IMR-90 (cell line): ENCODE data around the gene GFAP. TPM values are rescaled to one million over a fixed set of nuclear protein-coding genes. Genes with fewer than 3 reads are reported as not detected.

Experiments used
- ATAC-seq: fragments of 200-7000 bp; cut with Tn5 transposase; 2 replicates; pipeline ENCODE4 v1.9.1; 2020; ENCODE audit warnings: low read depth, mild to moderate bottlenecking, moderate library complexity
- BruUV-seq: library from RNA; stranded (reverse); fragments of 400-500 nt; replicated peaks from 2 replicates; lab custom pipeline; 2021; lab: Mats Ljungman, UMichigan
- CTCF ChIA-PET: fragments of 300-600 bp; formaldehyde crosslinking; extraction: SDS; loops from one replicate; lab custom pipeline; 2021; ENCODE audit warnings: antibody characterized with exemption; lab: Yijun Ruan, JAX
- POLR2A ChIA-PET: fragments of 300-600 bp; sonication (Branson Sonifier 250); formaldehyde crosslinking; loops from one replicate; lab custom pipeline; 2022; ENCODE audit warnings: antibody characterized with exemption; ENCODE audit not compliant: unreplicated experiment; lab: Charles Lee
- DNase-seq: peaks from one replicate; pipeline ENCODE4 v3.0.0; 2013
- H2AFZ ChIP-seq: replicated peaks from 2 replicates; pipeline ENCODE3; 2013; ENCODE audit warnings: low read length, mild to moderate bottlenecking; ENCODE audit not compliant: poor library complexity
- H2AK5ac ChIP-seq: 2 replicates; pipeline ENCODE4 v1.6.1; 2013; ENCODE audit warnings: low read depth, low read length, inconsistent platforms
- H2AK9ac ChIP-seq: replicated peaks from 2 replicates; pipeline ENCODE3; 2013; ENCODE audit warnings: mild to moderate bottlenecking, low read depth, low read length, moderate library complexity; ENCODE audit not compliant: poor library complexity
- H2BK120ac ChIP-seq: 2 replicates; pipeline ENCODE4 v1.6.1; 2013; ENCODE audit warnings: low read depth, low read length, inconsistent platforms
- H2BK15ac ChIP-seq: 3 replicates; pipeline ENCODE4 v1.6.1; 2013; ENCODE audit warnings: low read depth, low read length, inconsistent platforms
- H2BK20ac ChIP-seq: 2 replicates; pipeline ENCODE4 v1.6.1; 2013; ENCODE audit warnings: low read depth, mild to moderate bottlenecking, inconsistent platforms, low read length, moderate library complexity
- H2BK5ac ChIP-seq: 2 replicates; pipeline ENCODE4 v1.6.1; 2013; ENCODE audit warnings: mild to moderate bottlenecking, low read depth, low read length, inconsistent platforms; ENCODE audit not compliant: poor library complexity, severe bottlenecking
- H3K14ac ChIP-seq: replicated peaks from 2 replicates; pipeline ENCODE4 v1.6.1; 2013; ENCODE audit warnings: low read depth, low read length, inconsistent platforms
- H3K18ac ChIP-seq: 2 replicates; pipeline ENCODE4 v1.6.1; 2013; ENCODE audit warnings: low read depth, low read length, control low read depth
- H3K23ac ChIP-seq: 2 replicates; pipeline ENCODE4 v1.6.1; 2013; ENCODE audit warnings: low read depth, low read length, inconsistent platforms
- H3K27ac ChIP-seq: 2 replicates; pipeline ENCODE4 v1.5.1; 2013; ENCODE audit warnings: mild to moderate bottlenecking, control low read depth, low read length; ENCODE audit not compliant: insufficient read depth
- H3K27me3 ChIP-seq: 2 replicates; pipeline ENCODE4 v1.6.1; 2013; ENCODE audit warnings: low read length; ENCODE audit not compliant: control insufficient read depth, insufficient read depth
- H3K36me3 ChIP-seq: 2 replicates; pipeline ENCODE4 v1.6.1; 2013; ENCODE audit warnings: low read length, mixed read lengths; ENCODE audit not compliant: control insufficient read depth, insufficient read depth
- H3K4ac ChIP-seq: 2 replicates; pipeline ENCODE4 v1.6.1; 2013; ENCODE audit warnings: low read depth, low read length, inconsistent platforms
- H3K4me1 ChIP-seq: 2 replicates; pipeline ENCODE4 v1.6.1; 2013; ENCODE audit warnings: low read length, mixed read lengths; ENCODE audit not compliant: control insufficient read depth, insufficient read depth
- H3K4me2 ChIP-seq: 2 replicates; pipeline ENCODE4 v1.6.1; 2013; ENCODE audit warnings: low read depth, mild to moderate bottlenecking, control low read depth, low read length, moderate library complexity
- H3K4me3 ChIP-seq: 2 replicates; pipeline ENCODE4 v1.5.1; 2013; ENCODE audit warnings: low read depth, mild to moderate bottlenecking, control low read depth, low read length, moderate library complexity; ENCODE audit not compliant: insufficient read depth
- H3K56ac ChIP-seq: 2 replicates; pipeline ENCODE4 v1.6.1; 2013; ENCODE audit warnings: low read length, inconsistent platforms; ENCODE audit not compliant: insufficient read depth; ENCODE audit errors: extremely low read depth
- H3K79me1 ChIP-seq, 2 experiments: 2 replicates each; pipeline ENCODE4 v1.6.1; 2013; ENCODE audit warnings: low read length in 2 of 2, inconsistent platforms in 1 of 2, low read depth in 1 of 2
- H3K9ac ChIP-seq: 2 replicates; pipeline ENCODE4 v1.6.1; 2013; ENCODE audit warnings: low read depth, low read length, control low read depth
- H3K9me1 ChIP-seq: 2 replicates; pipeline ENCODE4 v1.6.1; 2013; ENCODE audit warnings: low read length, inconsistent platforms; ENCODE audit not compliant: insufficient read depth
- H3K9me3 ChIP-seq: 2 replicates; pipeline ENCODE4 v1.6.1; 2013; ENCODE audit warnings: low read length; ENCODE audit not compliant: control insufficient read depth, insufficient read depth
- H4K20me1 ChIP-seq: 2 replicates; pipeline ENCODE4 v1.6.1; 2013; ENCODE audit warnings: low read length, inconsistent platforms; ENCODE audit not compliant: insufficient read depth
- H4K5ac ChIP-seq: 2 replicates; pipeline ENCODE4 v1.6.1; 2013; ENCODE audit warnings: mild to moderate bottlenecking, low read depth, low read length, control low read depth
- H4K8ac ChIP-seq, 2 experiments: 2 replicates each; pipeline ENCODE4 v1.6.1; 2013; ENCODE audit warnings: low read depth in 2 of 2, low read length in 2 of 2, control low read depth in 1 of 2, inconsistent platforms in 1 of 2
- H4K91ac ChIP-seq: 2 replicates; pipeline ENCODE4 v1.6.1; 2013; ENCODE audit warnings: low read depth, low read length, inconsistent platforms; ENCODE audit not compliant: insufficient read depth
- CHD1 ChIP-seq: IDR thresholded peaks from 2 replicates; pipeline ENCODE4 v1.6.1; 2012; ENCODE audit warnings: low read depth, low read length, improper control_type of control experiment
- NFE2L2 ChIP-seq: fragments of 150-350 bp; IDR thresholded peaks from 2 replicates; pipeline ENCODE4 v1.6.1; 2016; ENCODE audit warnings: low read depth, mild to moderate bottlenecking, low read length
- WGBS, 2 experiments: methylation state at CpG; one replicate each; pipeline versions ENCODE4 v1.1.5 to v1.1.7; 2013; ENCODE audit warnings: missing lambda C conversion rate in 2 of 2; ENCODE audit not compliant: insufficient read length in 1 of 2; ENCODE audit errors: extremely low coverage in 2 of 2; 5-methylcytosine and 5-hydroxymethylcytosine counted together
- dilution Hi-C: fragments of 300-500 bp; cut with HindIII; formaldehyde crosslinking; loops from one replicate; pipeline ENCODE4 v1.14.3; 2018; ENCODE audit warnings: low sequenced_read_pairs; ENCODE audit not compliant: unreplicated experiment
- in situ Hi-C: fragments of 300-500 bp; cut with MboI; formaldehyde crosslinking; loops from 3 replicates; pipeline ENCODE4 v1.14.3; 2019; ENCODE audit warnings: low sequenced_read_pairs, inconsistent platforms, mixed read lengths
- intact Hi-C: fragments of 100-400 bp; cut with micrococcal nuclease; formaldehyde crosslinking; loops from 2 replicates; pipeline ENCODE4 v1.10.0; 2022
- polyA plus RNA-seq, 3 experiments: library from polyadenylated mRNA; depleted of rRNA; stranded (reverse); fragments of >200 nt; gene quantifications; 2 replicates each; pipeline ENCODE4 v1.2.3, GENCODE V29; 2012; ENCODE audit warnings: low replicate concordance in 1 of 3
- total RNA-seq: library from RNA; depleted of rRNA; stranded (reverse); fragments of >200 nt; gene quantifications from 2 replicates; pipeline ENCODE4 v1.2.3, GENCODE V29; 2012

The GFAP gene
- total and polyA plus RNA-seq, 2 of the 4 experiments (the other 2 are of a cell fraction), result 0.18 to 0.19 TPM

GRCh38 chr17:44940317-44940716, 25.0 kb upstream of the GFAP start:
- WGBS, 2 experiments, result 80% methylated on average over 2 of the region's 4 CpGs; no CpG with 5 or more reads in 1 of the 2 experiments
- no peak overlapping the region for H4K91ac ChIP-seq
- TF ChIP-seq CHD1 (no peak), NFE2L2 (peak; percentile 48)
- no peak overlapping the region for H3K9ac ChIP-seq
- no peaks in the 10 kb centered on the region for H3K36me3 ChIP-seq
- H2AK5ac ChIP-seq, result no peak overlapping the region
- no peak overlapping the region for H3K56ac ChIP-seq
- H2BK15ac ChIP-seq, result no peak overlapping the region
- no peak overlapping the region for H3K18ac ChIP-seq
- peaks cover 10% of the 10 kb centered on the region for H3K9me1 ChIP-seq
- ATAC-seq (peak; percentile 61; the same call in 1 of the 2 replicates), DNase-seq (no peak)
- H2BK5ac ChIP-seq, result no peak overlapping the region
- no peaks in the 10 kb centered on the region for H3K9me3 ChIP-seq
- no peak overlapping the region for H3K4ac ChIP-seq
- dilution Hi-C loops (no loop called here), intact Hi-C loops (no loop called here), in situ Hi-C loops (no loop called here)
- CTCF ChIA-PET, result interaction anchor here (0.5 to 0.8 kb wide), 2 partner anchors 10 to 28 kb away, joined by 3 read pairs; partner anchors contain the start of gene C1QL1
- no peak overlapping the region for H2AFZ ChIP-seq
- peak overlapping the region; percentile 26 for H3K4me2 ChIP-seq
- no peak overlapping the region for H2AK9ac ChIP-seq
- H2BK20ac ChIP-seq, result 0 out of 2 replicates have a peak overlapping the region, but pooled peaks have one; percentile 16
- H3K14ac ChIP-seq, result no peak overlapping the region
- H3K4me1 ChIP-seq, result peaks cover 12% of the 10 kb centered on the region
- no peaks in the 10 kb centered on the region for H3K27me3 ChIP-seq
- H4K8ac ChIP-seq, result no peak overlapping the region
- H4K20me1 ChIP-seq, result peaks cover 7% of the 10 kb centered on the region
- BruUV-seq, result no TSS peak
- peaks cover 24 to 45% of the 10 kb centered on the region in 2 experiments for H3K79me1 ChIP-seq
- no peak overlapping the region for H3K4me3 ChIP-seq
- POLR2A ChIA-PET, result interaction anchor here (0.6 kb wide), 1 partner anchor 17 kb away, joined by 3 read pairs; no protein-coding TSS in a partner anchor
- no peak overlapping the region for H3K27ac ChIP-seq
- H3K23ac ChIP-seq, result no peak overlapping the region
- no peak overlapping the region for H2BK120ac ChIP-seq
- H4K5ac ChIP-seq, result no peak overlapping the region
